Measurements from ENCODE around the gene RABAC1.

RABAC1 gene

GRCh38 chr19:41990028-41990427 is 30.9 kb upstream of the RABAC1 start:
- DNase-seq (ENCODE audit: low spot score) = no peak

GRCh38 chr19:41988947-41989346 is 29.8 kb upstream of the RABAC1 start:
- no peak for DNase-seq (ENCODE audit: low spot score)

GRCh38 chr19:41987141-41987860 is 28.2 kb upstream of the RABAC1 start:
- no peak for DNase-seq (ENCODE audit: low spot score)

- DNase-seq (ENCODE audit: low spot score) = no peak
Measured at GRCh38 chr19:41984961-41985360, 25.8 kb upstream of the RABAC1 start.

GRCh38 chr19:41981724-41982123 is 22.6 kb upstream of the RABAC1 start:
- no peak for DNase-seq (ENCODE audit: low spot score)

- DNase-seq (ENCODE audit: low spot score) = no peak
Measured at GRCh38 chr19:41978470-41978869, 19.3 kb upstream of the RABAC1 start.

- DNase-seq (ENCODE audit: low spot score) = no peak
Measured at GRCh38 chr19:41977916-41978315, 18.8 kb upstream of the RABAC1 start.

GRCh38 chr19:41974652-41975051 is 15.5 kb upstream of the RABAC1 start:
- DNase-seq (ENCODE audit: low spot score) = no peak

- DNase-seq (ENCODE audit: low spot score) = no peak
Measured at GRCh38 chr19:41971363-41971762, 12.2 kb upstream of the RABAC1 start.

GRCh38 chr19:41969772-41970458 is 10.8 kb upstream of the RABAC1 start:
- DNase-seq (ENCODE audit: low spot score) = no peak

- DNase-seq (ENCODE audit: low spot score) = no peak
Measured at GRCh38 chr19:41968751-41969595, 9.9 kb upstream of the RABAC1 start.

GRCh38 chr19:41967054-41967783 is 8.1 kb upstream of the RABAC1 start:
- no peak for DNase-seq (ENCODE audit: low spot score)

GRCh38 chr19:41965106-41965505 is 6.0 kb upstream of the RABAC1 start:
- no peak for DNase-seq (ENCODE audit: low spot score)

GRCh38 chr19:41960973-41961372 is 1.9 kb upstream of the RABAC1 start:
- no peak for DNase-seq (ENCODE audit: low spot score)

- peak; percentile 90 for DNase-seq (ENCODE audit: low spot score)
Measured at GRCh38 chr19:41958367-41959055, 610 bp downstream of the RABAC1 start.

GRCh38 chr19:41957838-41958366 is 1.2 kb downstream of the RABAC1 start:
- peak; percentile 88 for DNase-seq (ENCODE audit: low spot score)

GRCh38 chr19:41957161-41957837 is 1.8 kb downstream of the RABAC1 start:
- no peak for DNase-seq (ENCODE audit: low spot score)

GRCh38 chr19:41956621-41957020 is 2.5 kb downstream of the RABAC1 start:
- DNase-seq (ENCODE audit: low spot score) = no peak

- DNase-seq (ENCODE audit: low spot score) = no peak
Measured at GRCh38 chr19:41955521-41955920, 3.6 kb downstream of the RABAC1 start.

GRCh38 chr19:41951686-41952172 is 7.4 kb downstream of the RABAC1 start:
- DNase-seq (ENCODE audit: low spot score) = peak; percentile 89
